Duodenal mucosa (tissue), 2 donors: ENCODE results near the gene ATAD3C.
"Not testable (repeated sequence)": the region's sequence is repeated elsewhere in the genome, so short reads cannot be mapped to it uniquely, and the experiment has no call there.

ENCODE experiments used
- H3K27ac ChIP-seq: one replicate; pipeline ENCODE4 v1.7.0; 2013; ENCODE audit warnings: low read depth, low read length
- H3K27me3 ChIP-seq, 2 donors: one replicate each; pipeline ENCODE4 v1.7.0; 2013; ENCODE audit warnings: low read length in 2 of 2, control low read depth in 1 of 2; ENCODE audit not compliant: insufficient read depth in 2 of 2, control insufficient read depth in 1 of 2
- H3K36me3 ChIP-seq, 2 donors: one replicate each; pipeline ENCODE4 v1.7.0; 2013; ENCODE audit warnings: low read length in 2 of 2, control low read depth in 1 of 2; ENCODE audit not compliant: insufficient read depth in 2 of 2, control insufficient read depth in 1 of 2
- H3K4me1 ChIP-seq, 2 donors: one replicate each; pipeline ENCODE4 v1.7.0; 2013; ENCODE audit warnings: low read length in 2 of 2, control low read depth in 1 of 2; ENCODE audit not compliant: insufficient read depth in 2 of 2, control insufficient read depth in 1 of 2
- H3K4me3 ChIP-seq, 2 donors: one replicate each; pipeline ENCODE4 v1.7.0; 2013; ENCODE audit warnings: low read length in 2 of 2, low read depth in 1 of 2
- H3K9ac ChIP-seq, 2 donors: one replicate each; pipeline ENCODE4 v1.7.0; 2013; ENCODE audit warnings: low read length in 2 of 2, low read depth in 1 of 2
- H3K9me3 ChIP-seq, 2 donors: one replicate each; pipeline ENCODE4 v1.7.0; 2013; ENCODE audit warnings: low read length in 2 of 2, control low read depth in 1 of 2; ENCODE audit not compliant: control insufficient read depth in 1 of 2

Gene ATAD3C

GRCh38 chr1:1449099-1449739 lies at the start of gene ATAD3C:
TSS of gene ATAD3C (plus strand) at chr1:1449689. CDS start at chr1:1450684, 995 bp downstream.
- no peak within 1 kb of the TSS for H3K27ac ChIP-seq
- no peaks in the 10 kb centered on the region for H3K9me3 ChIP-seq
- no peaks in the 10 kb centered on the region for H3K27me3 ChIP-seq
- H3K36me3 ChIP-seq: no peaks in the 10 kb centered on the region
- H3K4me1 ChIP-seq: no peaks in the 10 kb centered on the region
- no peak within 1 kb of the TSS for H3K4me3 ChIP-seq
- H3K9ac ChIP-seq: no peak within 1 kb of the TSS

- peaks cover 29% of the 10 kb centered on the region in 2 donors for H3K4me1 ChIP-seq
- peak overlapping the region; percentile 50 for H3K27ac ChIP-seq
- no peaks in the 10 kb centered on the region for H3K27me3 ChIP-seq
- peaks cover 39 to 59% of the 10 kb centered on the region in 2 donors for H3K36me3 ChIP-seq
- H3K4me3 ChIP-seq: peak overlapping the region; percentile 93 to 100
- no peaks in the 10 kb centered on the region for H3K9me3 ChIP-seq
- H3K9ac ChIP-seq: peak overlapping the region; percentile 96 to 98
Observed at GRCh38 chr1:1399872-1400575, 49.5 kb upstream of the ATAD3C start.

- peaks cover 31 to 34% of the 10 kb centered on the region in 2 donors for H3K4me1 ChIP-seq
- peaks cover 39 to 59% of the 10 kb centered on the region in 2 donors for H3K36me3 ChIP-seq
- no peaks in the 10 kb centered on the region for H3K27me3 ChIP-seq
- H3K27ac ChIP-seq: peak overlapping the region; percentile 32
- H3K4me3 ChIP-seq: peak overlapping the region; percentile 93 to 100
- no peaks in the 10 kb centered on the region for H3K9me3 ChIP-seq
- H3K9ac ChIP-seq: peak overlapping the region; percentile 96 to 98
Observed at GRCh38 chr1:1400576-1401456, 48.7 kb upstream of the ATAD3C start.

DNA sequence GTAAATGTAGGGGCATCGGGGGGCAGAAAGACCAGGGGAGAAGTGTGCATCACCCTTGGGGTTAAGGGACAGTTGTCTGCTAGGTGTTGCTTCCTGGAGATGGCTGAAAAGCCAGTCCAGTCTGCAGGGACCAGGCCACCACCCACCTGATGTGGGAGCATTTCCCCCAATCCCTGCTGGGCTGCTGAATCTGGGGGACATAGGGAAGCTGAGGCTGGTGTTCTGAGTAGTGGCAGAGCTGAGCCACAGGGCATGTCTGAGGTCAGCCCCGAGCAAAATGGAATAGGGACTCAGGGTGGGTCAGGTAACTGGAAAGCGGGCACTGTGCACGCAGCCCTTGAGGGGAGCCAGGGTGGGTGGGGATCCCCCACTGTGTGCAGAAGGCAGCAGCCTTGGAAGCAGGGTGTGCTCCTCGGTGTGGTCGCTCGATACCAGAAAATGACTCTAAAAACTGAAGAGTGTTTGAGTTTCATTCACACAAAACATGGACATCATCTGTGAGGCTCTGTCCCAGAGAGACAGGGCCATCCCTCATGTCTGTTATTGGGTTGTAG lies 48.0 kb upstream of the ATAD3C start:
- no peaks in the 10 kb centered on the region for H3K9me3 ChIP-seq
- H3K4me3 ChIP-seq: no peak overlapping the region
- no peak overlapping the region for H3K9ac ChIP-seq
- no peak overlapping the region for H3K27ac ChIP-seq
- peaks cover 38 to 41% of the 10 kb centered on the region in 2 donors for H3K4me1 ChIP-seq
- H3K36me3 ChIP-seq: peaks cover 39 to 59% of the 10 kb centered on the region in 2 donors
- no peaks in the 10 kb centered on the region for H3K27me3 ChIP-seq

- H3K27ac ChIP-seq: no peak overlapping the region
- H3K36me3 ChIP-seq: peaks cover 34 to 55% of the 10 kb centered on the region in 2 donors
- no peaks in the 10 kb centered on the region for H3K9me3 ChIP-seq
- H3K4me3 ChIP-seq: no peak overlapping the region
- peaks cover 36 to 40% of the 10 kb centered on the region in 2 donors for H3K4me1 ChIP-seq
- H3K9ac ChIP-seq: no peak overlapping the region
- no peaks in the 10 kb centered on the region for H3K27me3 ChIP-seq
Observed at GRCh38 chr1:1402072-1402900, 47.2 kb upstream of the ATAD3C start.

DNA sequence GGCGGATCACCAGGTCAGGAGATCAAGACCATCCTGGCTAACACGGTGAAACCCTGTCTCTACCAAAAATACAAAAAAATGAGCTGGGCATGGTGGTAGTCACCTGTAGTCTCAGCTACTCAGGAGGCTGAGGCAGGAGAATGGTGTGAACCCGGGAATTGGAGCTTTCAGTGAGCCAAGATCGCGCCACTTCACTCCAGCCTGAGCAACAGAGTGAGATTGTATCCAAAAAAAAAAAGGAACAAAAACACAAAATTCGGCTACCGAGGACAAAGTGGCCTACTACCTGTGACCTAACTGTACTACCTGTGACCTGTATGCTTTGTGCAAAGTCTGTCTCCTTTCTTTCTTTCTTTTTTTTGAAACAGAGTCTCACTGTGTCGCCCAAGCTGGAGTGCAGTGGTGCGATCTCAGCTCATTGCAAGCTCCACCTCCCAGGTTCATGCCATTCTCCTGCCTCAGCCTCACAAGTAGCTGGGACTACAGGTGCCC lies 46.5 kb upstream of the ATAD3C start:
- H3K9me3 ChIP-seq, H3K27me3 ChIP-seq, H3K4me3 ChIP-seq, H3K27ac ChIP-seq, H3K9ac ChIP-seq: not testable (repeated sequence)
- H3K4me1 ChIP-seq: peaks cover 29 to 35% of the 10 kb centered on the region in 2 donors
- H3K36me3 ChIP-seq: peaks cover 29 to 48% of the 10 kb centered on the region in 2 donors

DNA sequence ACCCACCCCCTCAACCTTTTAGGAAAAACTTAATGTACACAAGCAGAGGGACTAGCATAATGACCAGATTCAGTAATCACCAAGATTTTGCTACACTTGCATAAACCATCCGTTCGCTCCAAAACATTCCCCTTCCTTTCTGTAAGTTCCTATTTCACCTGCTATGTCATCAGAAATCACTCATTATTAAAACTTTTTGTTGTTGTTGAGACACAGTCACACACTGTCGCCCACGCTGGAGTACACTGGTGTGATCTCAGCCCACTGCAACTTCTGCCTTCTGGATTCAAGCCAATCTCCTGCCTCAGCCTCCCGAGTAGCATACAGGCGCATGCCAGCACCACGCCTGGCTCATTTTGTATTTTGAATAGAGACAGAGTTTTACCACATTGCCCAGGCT lies 45.8 kb upstream of the ATAD3C start:
- no peak overlapping the region for H3K9ac ChIP-seq
- peaks cover 27 to 47% of the 10 kb centered on the region in 2 donors for H3K36me3 ChIP-seq
- H3K4me3 ChIP-seq: no peak overlapping the region
- H3K27me3 ChIP-seq: no peaks in the 10 kb centered on the region
- H3K4me1 ChIP-seq: peaks cover 30 to 38% of the 10 kb centered on the region in 2 donors
- H3K27ac ChIP-seq: no peak overlapping the region
- H3K9me3 ChIP-seq: no peaks in the 10 kb centered on the region

DNA sequence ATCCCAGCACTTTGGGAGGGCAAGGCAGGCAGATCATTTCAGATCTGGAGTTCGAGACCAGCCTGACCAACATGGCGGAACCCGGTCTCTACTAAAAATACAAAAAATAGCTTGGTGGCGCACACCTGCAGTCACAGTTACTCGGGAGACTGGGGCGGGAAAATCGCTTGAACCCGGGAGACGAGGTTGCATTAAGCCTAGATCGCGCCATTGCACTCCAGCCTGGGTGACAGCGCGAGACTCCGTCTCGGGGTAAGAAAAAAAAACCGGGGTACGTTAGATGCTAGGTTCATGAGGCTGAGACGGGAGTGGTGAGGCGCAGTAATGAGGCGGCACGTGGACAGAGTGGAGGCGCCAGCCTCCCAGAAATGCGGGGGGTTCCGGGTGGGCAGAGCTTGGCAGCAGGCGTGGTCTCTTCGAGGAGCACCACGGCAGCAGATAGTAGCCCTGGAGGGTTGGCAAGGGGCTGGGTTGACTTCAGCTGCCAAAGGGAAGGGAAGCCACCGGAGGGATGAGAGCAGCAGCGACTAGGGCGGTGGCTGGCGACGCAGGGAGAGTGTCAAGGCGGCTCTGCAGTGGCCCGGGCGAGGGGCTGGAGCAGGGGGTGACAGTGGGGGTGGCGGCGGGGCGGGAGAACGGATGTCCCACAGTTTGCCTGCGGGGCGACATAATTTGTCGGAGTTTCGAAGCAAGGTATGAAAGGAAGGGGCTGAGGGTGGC lies 43.2 kb upstream of the ATAD3C start:
- Histone ChIP-seq H3K4me3 (peak overlapping the region; percentile 78 to 91), H3K9me3 (no peaks in the 10 kb centered on the region), H3K27ac (no peak overlapping the region), H3K4me1 (peaks cover 17 to 23% of the 10 kb centered on the region in 2 donors), H3K36me3 (peaks cover 18 to 37% of the 10 kb centered on the region in 2 donors), H3K9ac (peak overlapping the region; percentile 76 to 79), H3K27me3 (no peaks in the 10 kb centered on the region)
